OCI-LY1 (cell line): Measurements from ENCODE around the gene C2orf49.

Source experiments
- H2AFZ ChIP-seq: fragments of 200-600 bp; sonication (generic), shearing (Covaris generic); 2 replicates; pipeline ENCODE4 v1.6.0; 2014; ENCODE audit warnings: antibody characterized with exemption, mild to moderate bottlenecking, low read length
- H3F3A ChIP-seq: fragments of 200-600 bp; sonication (generic), shearing (Covaris generic); 2 replicates; pipeline ENCODE4 v1.6.0; 2014; ENCODE audit warnings: mild to moderate bottlenecking, antibody characterized with exemption, low read length, moderate library complexity; ENCODE audit not compliant: insufficient read depth
- H3K27ac ChIP-seq: fragments of 200-600 bp; sonication (generic); 2 replicates; pipeline ENCODE4 v1.5.1; 2014; ENCODE audit warnings: low read length, mixed run types, mild to moderate bottlenecking, low read depth; ENCODE audit not compliant: poor library complexity, severe bottlenecking
- H3K27me3 ChIP-seq: fragments of 200-600 bp; sonication (generic); 2 replicates; pipeline ENCODE4 v1.6.0; 2014; ENCODE audit warnings: antibody characterized with exemption, mild to moderate bottlenecking, low read length, moderate library complexity; ENCODE audit not compliant: insufficient read depth
- H3K36me3 ChIP-seq: fragments of 200-600 bp; sonication (generic); 2 replicates; pipeline ENCODE4 v1.6.1; 2014; ENCODE audit warnings: mild to moderate bottlenecking, antibody characterized with exemption, low read length, moderate library complexity, mixed read lengths; ENCODE audit not compliant: insufficient read depth
- H3K4me1 ChIP-seq: fragments of 200-600 bp; sonication (generic); 2 replicates; pipeline ENCODE4 v1.5.1; 2014; ENCODE audit warnings: mild to moderate bottlenecking, low read length, moderate library complexity; ENCODE audit not compliant: insufficient read depth, severe bottlenecking
- H3K4me2 ChIP-seq: fragments of 200-600 bp; sonication (generic), shearing (Covaris generic); 2 replicates; pipeline ENCODE4 v1.6.1; 2014; ENCODE audit warnings: low read length
- H3K4me3 ChIP-seq: fragments of 200-600 bp; sonication (generic); 2 replicates; pipeline ENCODE4 v1.5.1; 2014; ENCODE audit warnings: low read length, low read depth, mild to moderate bottlenecking, mixed read lengths; ENCODE audit not compliant: poor library complexity, severe bottlenecking
- H3K79me2 ChIP-seq: fragments of 200-600 bp; shearing (Covaris generic); 2 replicates; pipeline ENCODE4 v1.6.1; 2016; ENCODE audit warnings: mixed run types, low read length, mixed read lengths; ENCODE audit not compliant: insufficient read depth
- H3K9ac ChIP-seq: fragments of 200-600 bp; sonication (generic), shearing (Covaris generic); 2 replicates; pipeline ENCODE4 v1.6.1; 2014; ENCODE audit warnings: mild to moderate bottlenecking, low read length, mixed read lengths
- H3K9me2 ChIP-seq: fragments of 200-600 bp; sonication (generic), shearing (Covaris generic); 2 replicates; pipeline ENCODE4 v1.6.1; 2014; ENCODE audit warnings: low read depth, mild to moderate bottlenecking, low read length, mixed read lengths
- H3K9me3 ChIP-seq: fragments of 200-600 bp; shearing (Covaris generic); 2 replicates; pipeline ENCODE4 v1.6.1; 2014; ENCODE audit warnings: low read length, mixed read lengths
- H4K20me1 ChIP-seq: fragments of 200-600 bp; sonication (generic), shearing (Covaris generic); 2 replicates; pipeline ENCODE4 v1.6.0; 2016; ENCODE audit warnings: mild to moderate bottlenecking, low read length; ENCODE audit not compliant: insufficient read depth
- EZH2 ChIP-seq: fragments of 200-600 bp; sonication (generic), shearing (Covaris generic); IDR thresholded peaks from 2 replicates; pipeline ENCODE4 v1.8.0; 2017; ENCODE audit warnings: borderline replicate concordance, mixed run types, mild to moderate bottlenecking, antibody characterized with exemption, low read length, moderate library complexity, mixed read lengths
- TF ChIP-seq, protein P1 (sequence below): fragments of 200-600 bp; sonication (generic), shearing (Covaris generic); IDR thresholded peaks from 2 replicates; pipeline ENCODE4 v1.5.1; 2017; ENCODE audit warnings: mild to moderate bottlenecking, antibody characterized with exemption, low read length, moderate library complexity, mixed read lengths

C2orf49 gene

DNA sequence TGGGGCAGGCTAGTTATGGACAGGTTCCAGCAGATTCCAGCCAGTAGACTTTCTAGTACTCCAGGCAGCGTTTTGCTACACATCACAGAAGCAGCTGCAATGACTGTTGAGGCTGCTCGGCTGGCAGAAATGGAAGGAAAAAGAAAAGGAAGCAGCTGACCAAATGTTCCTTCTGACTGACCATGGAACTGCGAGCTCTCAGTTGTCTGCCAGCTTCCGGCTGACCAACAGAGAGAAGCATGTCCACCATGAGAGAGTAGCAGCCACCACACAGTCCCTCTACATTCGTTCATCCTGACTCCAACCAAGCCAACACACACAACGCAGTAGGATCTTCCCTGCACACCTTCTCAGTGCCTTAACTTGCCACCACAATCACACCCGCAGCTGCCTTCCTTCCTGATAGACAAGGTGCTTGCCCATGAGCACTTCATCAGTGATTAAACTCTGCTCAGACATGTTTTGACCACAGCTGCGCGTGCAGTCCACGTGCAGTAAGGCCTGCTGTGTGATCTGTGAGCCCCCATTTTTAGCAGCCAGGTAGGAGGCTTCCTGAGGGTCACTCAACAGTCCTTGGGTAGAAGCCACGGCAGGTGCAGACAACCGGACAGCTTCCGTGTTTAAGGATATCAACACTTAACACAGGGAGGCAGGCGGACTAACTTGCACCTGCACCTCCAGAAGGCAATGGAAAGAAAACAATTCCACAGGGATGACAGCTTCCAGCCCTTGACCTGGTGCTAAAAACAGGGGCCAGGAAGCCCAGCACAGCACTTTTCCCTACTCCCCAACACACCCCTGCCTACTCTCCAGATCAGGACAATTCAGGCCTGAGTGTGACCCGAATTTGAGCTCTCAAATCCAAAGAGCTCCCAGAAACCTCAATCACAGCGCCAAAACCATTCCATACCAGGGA lies 8.8 kb upstream of the C2orf49 start:
- no peaks in the 10 kb centered on the region for H3K9me3 ChIP-seq
- H3K4me1 ChIP-seq = peaks cover 39% of the 10 kb centered on the region
- H3K79me2 ChIP-seq = peaks cover 54% of the 10 kb centered on the region
- H3K9ac ChIP-seq = peak overlapping the region; percentile 96
- H3K9me2 ChIP-seq = no peaks in the 10 kb centered on the region
- TF ChIP-seq, protein P1, sequence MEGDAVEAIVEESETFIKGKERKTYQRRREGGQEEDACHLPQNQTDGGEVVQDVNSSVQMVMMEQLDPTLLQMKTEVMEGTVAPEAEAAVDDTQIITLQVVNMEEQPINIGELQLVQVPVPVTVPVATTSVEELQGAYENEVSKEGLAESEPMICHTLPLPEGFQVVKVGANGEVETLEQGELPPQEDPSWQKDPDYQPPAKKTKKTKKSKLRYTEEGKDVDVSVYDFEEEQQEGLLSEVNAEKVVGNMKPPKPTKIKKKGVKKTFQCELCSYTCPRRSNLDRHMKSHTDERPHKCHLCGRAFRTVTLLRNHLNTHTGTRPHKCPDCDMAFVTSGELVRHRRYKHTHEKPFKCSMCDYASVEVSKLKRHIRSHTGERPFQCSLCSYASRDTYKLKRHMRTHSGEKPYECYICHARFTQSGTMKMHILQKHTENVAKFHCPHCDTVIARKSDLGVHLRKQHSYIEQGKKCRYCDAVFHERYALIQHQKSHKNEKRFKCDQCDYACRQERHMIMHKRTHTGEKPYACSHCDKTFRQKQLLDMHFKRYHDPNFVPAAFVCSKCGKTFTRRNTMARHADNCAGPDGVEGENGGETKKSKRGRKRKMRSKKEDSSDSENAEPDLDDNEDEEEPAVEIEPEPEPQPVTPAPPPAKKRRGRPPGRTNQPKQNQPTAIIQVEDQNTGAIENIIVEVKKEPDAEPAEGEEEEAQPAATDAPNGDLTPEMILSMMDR = no peak
- no peak for TF ChIP-seq EZH2
- peak overlapping the region; percentile 99 for H3K4me3 ChIP-seq
- H3K36me3 ChIP-seq = peaks cover 20% of the 10 kb centered on the region; the same call in 1 of the 2 replicates
- peak overlapping the region; percentile 70 for H3K27ac ChIP-seq
- 0 out of 2 replicates have a peak, but pooled peaks cover 4% of the 10 kb centered on the region for H3F3A ChIP-seq
- H4K20me1 ChIP-seq = no peaks in the 10 kb centered on the region
- peak overlapping the region; percentile 82 for H3K4me2 ChIP-seq
- no peaks in the 10 kb centered on the region for H3K27me3 ChIP-seq
- no peak overlapping the region for H2AFZ ChIP-seq

DNA sequence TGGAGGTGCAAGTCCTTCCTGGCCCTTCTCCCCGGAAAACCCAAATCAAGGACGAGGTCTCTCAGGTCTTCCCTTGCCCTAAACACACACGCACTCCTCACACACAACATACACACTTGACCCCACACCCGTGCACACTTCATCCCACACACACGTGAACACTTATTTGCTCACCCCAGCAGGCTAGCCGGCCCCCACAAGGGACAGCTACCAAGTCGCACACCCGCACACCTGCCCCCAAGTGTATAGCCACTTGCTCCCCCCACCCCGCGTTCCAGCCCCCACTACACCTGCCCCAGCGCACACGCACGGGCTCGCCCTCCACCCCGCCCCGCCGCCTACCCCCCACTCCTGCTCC lies 8.2 kb upstream of the C2orf49 start:
- Histone ChIP-seq H3K4me1 (peaks cover 34% of the 10 kb centered on the region), H4K20me1 (no peaks in the 10 kb centered on the region), H3K79me2 (peaks cover 49% of the 10 kb centered on the region), H3K4me2 (peak overlapping the region; percentile 82), H3F3A (0 out of 2 replicates have a peak, but pooled peaks cover 4% of the 10 kb centered on the region), H3K27ac (peak overlapping the region; percentile 70), H3K9ac (peak overlapping the region; percentile 96), H3K4me3 (peak overlapping the region; percentile 99), H3K36me3 (peaks cover 19% of the 10 kb centered on the region), H3K9me2 (no peaks in the 10 kb centered on the region), H3K9me3 (no peaks in the 10 kb centered on the region), H3K27me3 (no peaks in the 10 kb centered on the region), H2AFZ (no peak overlapping the region)
- TF ChIP-seq EZH2 = no peak
- TF ChIP-seq, protein P1 = no peak

- 0 out of 2 replicates have a peak, but pooled peaks cover 4% of the 10 kb centered on the region for H3F3A ChIP-seq
- H2AFZ ChIP-seq = peak within 1 kb of the TSS; percentile 34; the same call in 1 of the 2 replicates
- H3K4me3 ChIP-seq = peak within 1 kb of the TSS; percentile 99
These were observed 7.5 kb upstream of the C2orf49 start, which contains the start of gene TGFBRAP1 for GRCh38 chr2:105329561-105330495. TGFBRAP1 (minus strand) TSS chr2:105329735; CDS start chr2:105308301, 21,434 bp downstream.

More at GRCh38 chr2:105329561-105330495, 7.5 kb upstream of the C2orf49 start, which contains the start of gene TGFBRAP1:
- Histone ChIP-seq H3K4me1 (peaks cover 27% of the 10 kb centered on the region), H3K36me3 (peaks cover 21% of the 10 kb centered on the region), H3K27me3 (no peaks in the 10 kb centered on the region), H4K20me1 (no peaks in the 10 kb centered on the region), H3K9me3 (no peaks in the 10 kb centered on the region), H3K27ac (peak within 1 kb of the TSS; percentile 70), H3K79me2 (peaks cover 42% of the 10 kb centered on the region), H3K9me2 (no peaks in the 10 kb centered on the region), H3K9ac (peak within 1 kb of the TSS; percentile 96), H3K4me2 (peak within 1 kb of the TSS; percentile 97)
- TF ChIP-seq EZH2 = no peak
- TF ChIP-seq, protein P1 = peak; percentile 7; the same call in 1 of the 2 replicates
